Testis (tissue), 5 donors: ENCODE measurements around the gene FAM184A. TPM values are rescaled to one million over a fixed set of nuclear protein-coding genes. Genes with fewer than 3 reads are reported as not detected.

ENCODE experiments used
- DNase-seq: peaks from one replicate; pipeline ENCODE4 v3.0.0-alpha.2; 2019
- H3K27ac ChIP-seq, 2 donors: fragments of 200-600 bp; sonication (generic); one replicate each; pipeline ENCODE4 v1.5.1; 2019
- H3K27me3 ChIP-seq: fragments of 200-600 bp; sonication (generic); one replicate; pipeline ENCODE4 v1.5.1; 2019
- H3K36me3 ChIP-seq: fragments of 200-600 bp; sonication (generic); one replicate; pipeline ENCODE4 v1.5.1; 2017; ENCODE audit warnings: low read depth; ENCODE audit errors: missing control alignments
- H3K4me1 ChIP-seq: fragments of 200-600 bp; sonication (generic); one replicate; pipeline ENCODE4 v1.5.1; 2019
- H3K4me3 ChIP-seq, 2 donors: fragments of 200-600 bp; sonication (generic); one replicate each; pipeline ENCODE4 v1.5.1; 2017 to 2019
- H3K9me3 ChIP-seq: fragments of 200-600 bp; sonication (generic); one replicate; pipeline ENCODE4 v1.5.1; 2017
- POLR2A ChIP-seq: fragments of 450-650 bp; IDR thresholded peaks from one replicate; pipeline ENCODE4 v1.6.1; 2017; ENCODE audit warnings: antibody characterized with exemption, mild to moderate bottlenecking, moderate library complexity
- WGBS, 2 donors: methylation state at CpG; one replicate each; pipeline ENCODE4 v1.1.5; 2018; 5-methylcytosine and 5-hydroxymethylcytosine counted together
- intact Hi-C: fragments of 100-400 bp; cut with DNase I; formaldehyde crosslinking; loops from one replicate; pipeline ENCODE4 v1.15.1; 2023; ENCODE audit warnings: low total_unique reads
- long read RNA-seq, 2 donors: transcript quantifications; one replicate each; lab custom pipeline, GENCODE V29; 2026
- polyA plus RNA-seq: library from polyadenylated mRNA; stranded (reverse); fragments of 350-450 nt; fragmentation: Illumina TruSeq; extraction: RNeasy Lipid Tissue Mini Kit (QIAGEN cat#74804); gene quantifications from one replicate; pipeline ENCODE4 v1.2.3, GENCODE V29; 2014; ENCODE audit warnings: low read depth, low replicate concordance; ENCODE audit not compliant: insufficient read depth
- total RNA-seq, 2 donors: library from RNA; depleted of rRNA; stranded (reverse); fragments of >200 nt; gene quantifications; one replicate each; pipeline ENCODE4 v1.2.3, GENCODE V29; 2016
- TF ChIP-seq, protein P1 (sequence below), 3 experiments: fragments of 450-650 bp in 2 of 3; fragments of 200-600 bp in 1 of 3; sonication (generic) in 1 of 3; IDR thresholded peaks; one replicate each; pipeline ENCODE4 v1.5.1; 2016 to 2019; ENCODE audit warnings: antibody characterized with exemption in 3 of 3, mild to moderate bottlenecking in 2 of 3, moderate library complexity in 1 of 3

FAM184A gene, protein sequence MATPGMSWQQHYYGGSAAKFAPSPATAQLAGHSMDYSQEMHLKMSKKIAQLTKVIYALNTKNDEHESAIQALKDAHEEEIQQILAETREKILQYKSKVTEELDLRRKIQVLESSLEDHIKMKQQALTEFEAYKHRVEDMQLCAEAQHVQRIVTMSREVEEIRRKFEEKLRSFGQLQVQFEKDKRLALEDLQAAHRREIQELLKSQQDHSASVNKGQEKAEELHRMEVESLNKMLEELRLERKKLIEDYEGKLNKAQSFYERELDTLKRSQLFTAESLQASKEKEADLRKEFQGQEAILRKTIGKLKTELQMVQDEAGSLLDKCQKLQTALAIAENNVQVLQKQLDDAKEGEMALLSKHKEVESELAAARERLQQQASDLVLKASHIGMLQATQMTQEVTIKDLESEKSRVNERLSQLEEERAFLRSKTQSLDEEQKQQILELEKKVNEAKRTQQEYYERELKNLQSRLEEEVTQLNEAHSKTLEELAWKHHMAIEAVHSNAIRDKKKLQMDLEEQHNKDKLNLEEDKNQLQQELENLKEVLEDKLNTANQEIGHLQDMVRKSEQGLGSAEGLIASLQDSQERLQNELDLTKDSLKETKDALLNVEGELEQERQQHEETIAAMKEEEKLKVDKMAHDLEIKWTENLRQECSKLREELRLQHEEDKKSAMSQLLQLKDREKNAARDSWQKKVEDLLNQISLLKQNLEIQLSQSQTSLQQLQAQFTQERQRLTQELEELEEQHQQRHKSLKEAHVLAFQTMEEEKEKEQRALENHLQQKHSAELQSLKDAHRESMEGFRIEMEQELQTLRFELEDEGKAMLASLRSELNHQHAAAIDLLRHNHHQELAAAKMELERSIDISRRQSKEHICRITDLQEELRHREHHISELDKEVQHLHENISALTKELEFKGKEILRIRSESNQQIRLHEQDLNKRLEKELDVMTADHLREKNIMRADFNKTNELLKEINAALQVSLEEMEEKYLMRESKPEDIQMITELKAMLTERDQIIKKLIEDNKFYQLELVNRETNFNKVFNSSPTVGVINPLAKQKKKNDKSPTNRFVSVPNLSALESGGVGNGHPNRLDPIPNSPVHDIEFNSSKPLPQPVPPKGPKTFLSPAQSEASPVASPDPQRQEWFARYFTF
- total RNA-seq: 10 to 100 TPM; 24.3 to 36.3 TPM
- polyA plus RNA-seq: 24.0 TPM
- long read RNA-seq, donor 1: 0 reads
- long read RNA-seq, donor 2: 0 reads

DNA sequence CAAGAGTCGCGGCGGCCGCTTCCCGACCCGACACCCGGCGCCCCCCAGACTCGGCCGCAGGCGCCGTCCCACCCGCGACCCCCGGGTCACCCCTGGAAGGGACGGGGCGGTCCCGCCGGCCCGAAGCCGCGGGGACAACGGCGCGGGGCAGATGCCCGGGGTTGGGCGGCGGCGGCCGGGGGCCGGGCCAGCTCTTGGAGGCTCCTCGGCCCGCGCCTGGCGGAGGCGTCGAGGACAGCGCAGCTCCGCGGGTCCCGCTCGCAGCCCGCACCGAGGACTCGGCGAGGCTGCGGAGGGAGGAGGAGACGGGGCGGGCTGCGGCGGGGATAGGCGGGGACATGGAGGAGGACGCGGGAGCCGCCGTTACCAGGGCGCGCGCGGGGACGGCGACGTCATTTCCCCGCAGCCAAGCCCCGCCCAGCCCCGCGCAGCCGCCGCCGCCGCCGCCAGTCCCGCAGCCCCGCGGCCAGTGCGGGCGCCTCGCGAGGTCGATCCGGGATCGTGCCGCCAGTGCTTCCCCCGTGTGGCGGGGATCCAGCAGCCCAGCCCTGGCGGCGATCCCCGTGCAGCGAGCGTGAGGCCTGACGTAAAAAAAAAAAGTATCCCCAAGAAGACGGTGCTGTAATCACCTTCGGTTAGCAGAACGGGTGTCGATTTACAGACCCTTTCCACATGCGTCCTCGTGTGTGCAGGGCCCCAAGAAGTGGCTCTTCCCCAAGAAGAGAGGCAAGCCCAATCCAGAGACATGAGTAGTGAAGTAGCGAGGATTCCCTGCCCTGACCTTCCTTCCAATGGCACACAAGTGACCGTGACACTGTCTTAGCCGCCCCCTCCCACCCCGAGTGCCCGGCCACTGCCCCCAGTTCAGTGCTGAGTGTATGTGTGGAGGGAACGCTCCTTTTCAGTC, at the start of gene FAM184A:
TSS of gene FAM184A (minus strand) at position 289 of the 907 bp plus-strand sequence. CDS start 365 bp downstream, outside the sequence.
- intact Hi-C loops: no loop called here
- Histone ChIP-seq H3K9me3 (no peaks in the 10 kb centered on the region), H3K36me3 (no peaks in the 10 kb centered on the region), H3K27me3 (no peaks in the 10 kb centered on the region), H3K4me1 (no peaks in the 10 kb centered on the region), H3K4me3 (peak within 1 kb of the TSS; percentile 70 to 85), H3K27ac (peak within 1 kb of the TSS; percentile 71 to 87)
- peak; percentile 70 for DNase-seq
- 0 to 1% methylated on average over 7 to 80 of the region's 103 CpGs for WGBS, 2 donors
- TF ChIP-seq POLR2A: no peak
- TF ChIP-seq, protein P1, sequence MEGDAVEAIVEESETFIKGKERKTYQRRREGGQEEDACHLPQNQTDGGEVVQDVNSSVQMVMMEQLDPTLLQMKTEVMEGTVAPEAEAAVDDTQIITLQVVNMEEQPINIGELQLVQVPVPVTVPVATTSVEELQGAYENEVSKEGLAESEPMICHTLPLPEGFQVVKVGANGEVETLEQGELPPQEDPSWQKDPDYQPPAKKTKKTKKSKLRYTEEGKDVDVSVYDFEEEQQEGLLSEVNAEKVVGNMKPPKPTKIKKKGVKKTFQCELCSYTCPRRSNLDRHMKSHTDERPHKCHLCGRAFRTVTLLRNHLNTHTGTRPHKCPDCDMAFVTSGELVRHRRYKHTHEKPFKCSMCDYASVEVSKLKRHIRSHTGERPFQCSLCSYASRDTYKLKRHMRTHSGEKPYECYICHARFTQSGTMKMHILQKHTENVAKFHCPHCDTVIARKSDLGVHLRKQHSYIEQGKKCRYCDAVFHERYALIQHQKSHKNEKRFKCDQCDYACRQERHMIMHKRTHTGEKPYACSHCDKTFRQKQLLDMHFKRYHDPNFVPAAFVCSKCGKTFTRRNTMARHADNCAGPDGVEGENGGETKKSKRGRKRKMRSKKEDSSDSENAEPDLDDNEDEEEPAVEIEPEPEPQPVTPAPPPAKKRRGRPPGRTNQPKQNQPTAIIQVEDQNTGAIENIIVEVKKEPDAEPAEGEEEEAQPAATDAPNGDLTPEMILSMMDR (IDR thresholded peaks at IDR 0.05): peak in 2 of 3 experiments; percentile 13

DNA sequence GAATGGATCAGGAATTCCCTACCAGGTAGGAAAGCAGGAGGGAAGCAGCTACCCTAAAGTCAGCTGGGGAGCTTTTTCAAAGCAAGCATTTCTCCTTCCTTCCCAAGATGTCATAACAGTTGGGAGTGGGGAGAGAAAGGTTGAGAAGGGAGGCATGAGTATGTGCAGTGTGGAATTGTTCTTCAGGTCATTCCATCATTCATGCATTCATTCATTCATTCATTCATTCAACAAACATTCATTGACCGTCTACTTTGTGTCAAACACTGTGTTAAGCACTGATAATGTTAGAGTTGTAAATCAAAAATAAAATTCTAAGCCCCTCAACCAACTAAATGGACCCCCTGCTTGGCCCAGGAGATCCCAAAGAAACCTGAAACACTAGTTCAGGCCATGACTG, 49.2 kb upstream of the FAM184A start:
- Histone ChIP-seq H3K27ac (no peak overlapping the region), H3K4me3 (no peak overlapping the region), H3K4me1 (no peaks in the 10 kb centered on the region), H3K27me3 (no peaks in the 10 kb centered on the region), H3K9me3 (no peaks in the 10 kb centered on the region), H3K36me3 (no peaks in the 10 kb centered on the region)
- intact Hi-C loops: no loop called here
- 84 to 93% methylated on average over 1 of the region's 1 CpG for WGBS, 2 donors
- TF ChIP-seq, protein P1 (IDR thresholded peaks at IDR 0.05): no peak
- no peak for TF ChIP-seq POLR2A
- no peak for DNase-seq

DNA sequence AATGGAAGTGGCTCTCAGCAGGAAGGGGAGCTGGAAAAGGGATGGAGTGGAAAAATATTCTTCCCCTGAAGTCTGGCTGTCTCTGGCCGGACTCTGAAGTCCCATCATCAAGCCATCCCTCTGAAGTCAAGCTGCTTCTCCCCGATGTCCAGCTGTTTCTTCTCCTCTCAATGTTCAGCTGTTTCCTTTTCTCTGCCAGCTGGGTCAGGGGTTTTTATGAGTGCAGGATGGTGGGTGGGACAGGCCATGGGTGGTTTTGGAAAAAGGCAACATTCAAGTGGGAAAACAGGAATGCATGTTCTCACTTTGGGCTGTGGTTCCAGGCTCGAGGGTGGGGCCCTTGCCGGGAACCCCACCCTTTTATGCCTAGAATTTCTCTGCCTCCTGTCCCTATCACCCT, 48.4 kb upstream of the FAM184A start:
- TF ChIP-seq, protein P1 (IDR thresholded peaks at IDR 0.05): no peak
- no peak for TF ChIP-seq POLR2A
- DNase-seq: no peak
- 66 to 71% methylated on average over 4 of the region's 4 CpGs for WGBS, 2 donors
- no peaks in the 10 kb centered on the region for H3K36me3 ChIP-seq
- intact Hi-C loops: no loop called here
- no peaks in the 10 kb centered on the region for H3K27me3 ChIP-seq
- H3K27ac ChIP-seq: no peak overlapping the region
- H3K4me1 ChIP-seq: no peaks in the 10 kb centered on the region
- H3K4me3 ChIP-seq: no peak overlapping the region
- H3K9me3 ChIP-seq: no peaks in the 10 kb centered on the region

DNA sequence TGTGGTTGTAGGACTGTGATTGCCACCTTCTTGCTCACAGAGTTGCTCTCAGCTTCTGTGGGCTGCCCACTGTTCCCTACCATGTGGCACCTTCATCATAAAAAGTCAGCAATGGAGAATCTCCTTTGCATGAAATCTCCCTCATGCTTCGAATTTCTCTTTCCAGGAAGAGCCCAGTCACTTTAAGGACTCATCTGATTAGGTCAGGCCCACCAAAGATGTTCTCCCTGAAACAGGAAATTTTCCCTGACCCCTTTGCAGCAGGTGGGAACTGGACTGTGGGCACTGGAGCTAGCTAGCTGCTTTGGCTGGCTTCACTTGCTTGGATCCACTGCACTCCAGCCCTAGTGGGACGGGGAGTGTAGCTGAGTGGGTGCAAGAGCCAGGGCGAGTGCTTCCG, 47.7 kb upstream of the FAM184A start:
- Histone ChIP-seq H3K4me1 (no peaks in the 10 kb centered on the region), H3K9me3 (no peaks in the 10 kb centered on the region), H3K36me3 (no peaks in the 10 kb centered on the region), H3K4me3 (no peak overlapping the region), H3K27ac (no peak overlapping the region), H3K27me3 (no peaks in the 10 kb centered on the region)
- no peak for DNase-seq
- 87 to 89% methylated on average over 1 to 4 of the region's 4 CpGs for WGBS, 2 donors
- intact Hi-C loops: no loop called here
- TF ChIP-seq POLR2A: no peak
- TF ChIP-seq, protein P1 (IDR thresholded peaks at IDR 0.05): no peak
